HG03139 (cell line): ENCODE results near the gene DNAJB11.

Source experiments
- ATAC-seq: cut with Tn5 transposase; IDR thresholded peaks from one replicate; pipeline ENCODE4 v1.9.1; 2021; ENCODE audit not compliant: unreplicated experiment

Gene DNAJB11

DNA sequence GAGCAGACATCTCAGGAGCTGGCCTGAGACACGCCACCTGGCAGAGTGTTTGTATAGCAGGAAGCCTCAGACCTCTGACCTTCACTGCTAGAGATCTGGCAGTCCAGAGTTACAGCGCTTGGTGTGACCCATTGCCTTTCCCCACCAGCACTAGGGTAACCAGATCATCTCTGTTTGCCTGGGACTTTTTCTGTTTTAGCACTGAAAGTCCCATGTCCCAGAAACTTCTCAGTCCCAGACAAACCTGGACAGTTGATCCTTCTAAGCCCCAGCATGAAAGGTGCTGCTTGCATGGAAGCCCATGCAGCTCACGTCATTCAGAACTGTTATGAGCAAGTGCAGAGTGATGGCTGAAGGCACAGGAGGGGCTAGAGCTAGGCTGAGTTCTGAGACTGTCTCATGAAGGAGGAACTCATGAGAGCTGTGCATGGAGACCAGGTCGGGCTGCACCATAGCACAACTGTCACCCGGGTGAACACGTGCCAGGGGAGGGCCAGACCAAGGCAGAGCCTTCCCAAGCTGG, 24.1 kb downstream of the DNAJB11 start:
- no peak for ATAC-seq

DNA sequence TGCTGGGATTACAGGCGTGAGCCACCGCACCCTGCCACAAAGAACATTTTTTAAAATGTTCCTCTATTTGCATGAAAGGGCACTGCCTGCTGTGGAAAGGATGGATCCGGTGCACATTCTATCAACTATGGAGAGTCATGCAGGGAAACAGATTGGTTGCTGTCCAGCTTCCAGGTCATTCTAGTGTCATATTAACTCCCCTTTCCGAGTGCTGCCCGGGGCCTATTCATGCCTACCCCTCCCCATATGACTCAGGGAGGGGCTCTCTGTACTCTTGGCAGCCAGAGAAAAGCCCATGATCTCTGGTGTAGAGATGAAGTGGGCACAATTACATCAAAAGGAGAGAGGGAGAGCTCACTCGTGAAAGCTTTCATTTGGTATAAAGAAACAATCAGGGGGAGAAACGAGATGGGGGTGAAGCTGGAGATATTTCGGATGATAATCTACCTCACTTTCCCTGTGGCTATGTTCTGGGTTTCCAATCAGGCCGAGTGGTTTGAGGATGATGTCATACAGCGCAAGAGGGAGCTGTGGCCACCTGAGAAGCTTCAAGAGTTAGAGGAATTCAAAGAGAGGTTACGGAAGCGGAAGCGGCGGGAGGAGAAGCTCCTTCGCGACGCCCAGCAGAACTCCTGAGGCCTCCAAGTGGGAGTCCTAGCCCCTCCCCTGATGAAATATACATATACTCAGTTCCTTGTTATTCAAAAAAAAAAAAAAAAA, 26.2 kb downstream of the DNAJB11 start:
- ATAC-seq, result no peak

DNA sequence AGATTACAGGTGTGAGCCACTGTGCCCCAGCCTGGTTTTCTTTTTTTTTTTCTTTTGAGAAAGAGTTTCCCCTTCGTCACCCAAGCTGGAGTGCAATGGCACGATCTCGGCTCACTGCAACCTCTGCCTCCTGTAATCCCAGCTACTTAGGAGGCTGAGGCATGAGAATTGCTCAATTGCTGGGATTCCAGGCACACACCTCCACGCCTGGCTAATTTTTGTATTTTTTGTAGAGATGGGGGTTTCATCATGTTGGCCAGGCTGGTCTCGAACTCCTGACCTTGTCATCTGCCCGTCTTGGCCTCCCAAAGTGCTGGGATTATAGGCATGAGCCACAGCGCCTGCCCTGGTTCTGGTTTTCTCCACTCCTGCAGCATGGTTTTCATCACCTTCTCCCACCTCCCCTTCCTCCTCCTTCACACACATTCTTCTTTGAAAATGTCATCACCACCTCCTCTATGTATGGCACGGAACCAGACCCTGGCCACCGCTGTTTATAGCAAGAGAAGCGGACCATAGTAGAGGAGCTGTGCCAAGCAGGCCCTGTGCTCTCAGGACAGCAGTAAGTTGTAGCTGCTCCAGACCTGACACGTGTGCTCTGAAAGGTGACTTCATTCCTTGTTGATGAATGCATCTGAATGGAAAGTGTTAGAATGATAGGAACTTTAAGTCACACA, 27.7 kb downstream of the DNAJB11 start:
- ATAC-seq, result no peak

DNA sequence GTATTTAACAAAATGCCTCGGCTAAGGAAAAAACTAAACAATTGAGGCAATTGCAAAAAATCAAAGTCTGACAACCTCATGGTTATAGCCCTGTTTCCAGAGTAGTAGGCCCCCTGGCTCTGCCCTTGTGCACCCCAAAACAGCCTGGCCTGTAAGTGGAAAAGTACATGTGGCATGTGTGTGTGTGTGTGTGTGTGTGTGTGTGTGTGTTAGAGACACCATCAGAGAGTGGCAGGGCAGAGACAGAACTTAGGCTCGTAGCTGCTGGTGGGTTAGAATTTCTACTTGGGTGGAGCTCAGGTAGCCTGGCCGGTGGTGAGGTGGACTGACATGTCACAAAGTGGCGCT, 28.2 kb downstream of the DNAJB11 start:
- ATAC-seq, result no peak

DNA sequence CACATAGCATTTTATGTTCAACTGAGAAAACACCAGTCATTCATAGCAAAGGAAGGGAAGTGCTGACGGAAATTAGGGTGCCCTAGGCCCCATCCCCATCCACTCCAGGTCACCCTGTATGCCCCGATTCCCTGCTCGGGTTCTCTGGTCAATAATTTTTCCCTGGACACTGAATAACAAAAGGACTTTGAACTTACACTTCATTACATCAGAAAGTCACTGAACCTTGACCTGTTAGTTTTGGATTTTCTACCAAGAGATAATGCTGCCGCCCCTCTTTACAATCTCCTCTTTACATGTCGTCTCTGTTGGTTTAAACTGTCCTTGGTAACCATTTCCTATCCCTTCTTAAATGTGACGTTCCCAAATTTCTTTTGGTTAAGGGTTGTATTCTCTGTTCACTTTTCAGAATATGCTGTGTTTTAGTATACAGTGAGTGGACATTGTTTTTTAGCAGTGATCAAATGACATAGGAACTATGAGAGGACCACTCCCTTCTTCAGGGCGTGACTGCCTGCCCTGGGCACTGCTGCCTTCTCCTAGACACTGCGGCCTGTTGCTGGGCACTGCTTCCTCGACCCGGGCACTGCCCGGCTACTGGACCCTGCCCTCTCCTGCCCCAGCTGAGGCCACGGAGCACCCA, 28.7 kb downstream of the DNAJB11 start:
- no peak for ATAC-seq

DNA sequence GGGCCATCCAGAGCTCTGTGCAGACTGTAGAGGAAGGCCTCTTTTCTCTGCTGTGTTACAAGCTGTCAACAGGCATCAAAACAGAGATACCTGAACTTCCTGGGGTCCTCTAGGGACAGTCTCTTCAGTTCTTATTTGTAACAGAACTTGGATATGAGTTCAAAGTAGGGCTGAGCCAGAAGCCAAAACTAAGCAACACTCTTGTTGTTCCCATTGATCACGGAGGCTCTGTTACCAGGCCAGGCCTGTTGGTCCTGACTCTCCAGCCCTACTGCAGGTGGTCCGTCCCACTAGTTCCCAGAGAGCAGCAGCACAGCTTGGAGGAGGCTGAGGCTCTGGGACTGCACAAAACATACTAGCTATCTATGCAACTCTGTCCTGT, 29.3 kb downstream of the DNAJB11 start:
- ATAC-seq, result no peak

DNA sequence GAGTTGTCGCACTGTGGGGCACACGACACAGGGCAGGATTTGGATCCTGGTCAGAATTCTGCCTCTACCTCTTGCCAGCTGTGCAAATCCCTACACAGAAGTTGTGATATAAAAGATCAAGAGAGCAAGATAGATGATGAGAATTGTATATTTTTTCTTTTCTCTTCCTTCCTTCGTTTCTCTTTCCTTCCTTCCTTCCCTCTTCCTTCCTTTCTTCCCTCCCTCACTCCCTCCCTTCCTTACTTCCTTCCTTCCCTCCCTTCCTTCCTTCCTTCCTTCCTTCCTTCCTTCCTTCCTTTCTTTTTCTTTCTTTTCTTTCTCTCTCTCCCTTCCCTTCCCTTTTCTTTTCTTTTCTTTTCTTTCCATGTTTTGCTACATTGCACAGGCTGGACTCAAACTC, 30.4 kb downstream of the DNAJB11 start:
- ATAC-seq, result no peak

DNA sequence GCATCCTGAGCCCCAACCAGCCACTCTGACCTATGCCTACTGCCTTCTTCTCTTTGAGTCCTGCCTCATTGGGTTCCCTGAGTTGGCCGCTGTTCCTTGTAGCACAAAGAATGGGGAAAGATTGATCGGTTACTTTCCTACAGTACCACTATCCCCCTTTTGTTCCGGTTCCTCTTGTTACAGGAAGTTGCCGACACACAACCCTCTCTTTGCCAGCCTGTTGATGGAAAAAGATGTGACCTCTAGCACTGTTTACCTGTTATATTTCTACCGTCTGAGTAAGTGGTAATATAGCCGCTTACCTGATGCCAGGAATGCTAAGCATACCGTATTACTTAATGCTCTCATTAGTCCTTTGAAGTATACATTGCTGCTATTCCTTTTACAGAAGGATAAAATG, 32.6 kb downstream of the DNAJB11 start:
- ATAC-seq, result no peak

DNA sequence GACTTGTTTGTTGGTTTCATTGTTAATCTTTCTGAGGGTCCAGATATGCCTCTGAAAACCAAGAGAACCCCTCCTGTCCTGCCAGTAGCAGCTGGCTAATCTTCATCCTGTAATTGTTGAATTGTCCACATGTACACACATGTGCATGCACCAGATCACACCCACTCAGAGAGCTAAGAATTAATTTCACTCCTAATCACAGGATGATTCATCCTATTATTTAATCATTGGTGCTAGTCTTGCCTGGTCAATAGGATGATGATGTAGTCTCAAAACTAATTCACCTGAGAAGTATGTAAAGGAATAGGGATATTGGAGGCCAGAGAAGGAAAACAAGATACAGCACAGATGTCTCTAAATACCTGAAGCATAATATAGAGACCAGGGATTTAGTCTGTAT, 34.6 kb downstream of the DNAJB11 start:
- no peak for ATAC-seq

DNA sequence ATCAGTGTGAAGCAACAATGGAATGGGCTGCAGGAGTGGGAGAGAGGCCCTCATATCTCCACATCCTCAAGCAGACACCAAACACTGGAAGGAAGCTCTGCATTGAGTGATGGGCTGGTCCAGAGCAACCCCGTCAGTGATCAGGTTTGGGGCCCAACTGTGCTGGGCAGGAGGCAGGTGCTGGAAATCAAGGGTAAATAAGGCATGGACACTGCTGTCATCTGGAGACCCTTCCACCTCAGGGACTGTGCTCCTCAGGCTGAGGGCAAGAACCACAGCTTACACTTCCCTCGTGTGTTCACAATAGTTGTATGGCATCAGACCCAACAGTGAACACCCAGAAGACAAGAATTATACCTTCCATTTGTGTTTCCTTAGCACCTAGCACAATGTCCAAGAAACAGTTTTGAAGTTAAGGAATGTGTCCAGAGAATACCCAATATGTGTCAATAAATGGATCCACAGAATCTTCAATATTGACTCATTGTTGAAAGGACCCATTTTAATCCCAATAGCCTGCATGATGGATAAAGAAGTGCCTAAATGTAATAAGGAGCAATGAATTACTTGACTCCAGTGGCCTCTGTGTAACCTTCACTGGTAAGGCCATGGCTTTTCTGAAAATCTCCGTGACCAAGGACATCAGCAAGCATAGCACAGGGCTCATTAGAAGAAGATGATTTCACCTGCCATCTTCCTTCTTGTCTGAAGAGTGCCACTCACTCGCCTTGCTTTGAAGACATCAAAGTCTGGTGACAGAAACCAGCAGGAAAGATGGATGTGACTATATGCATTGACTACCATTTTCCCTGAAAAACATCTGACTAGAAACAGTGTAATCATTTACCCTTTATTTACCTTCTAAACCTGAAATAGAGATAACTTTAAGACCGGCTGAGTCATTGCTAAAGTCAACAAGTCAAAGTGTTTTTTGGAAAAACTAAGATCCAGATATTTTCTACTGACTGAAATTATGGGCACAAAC, 35.3 kb downstream of the DNAJB11 start:
- no peak for ATAC-seq

DNA sequence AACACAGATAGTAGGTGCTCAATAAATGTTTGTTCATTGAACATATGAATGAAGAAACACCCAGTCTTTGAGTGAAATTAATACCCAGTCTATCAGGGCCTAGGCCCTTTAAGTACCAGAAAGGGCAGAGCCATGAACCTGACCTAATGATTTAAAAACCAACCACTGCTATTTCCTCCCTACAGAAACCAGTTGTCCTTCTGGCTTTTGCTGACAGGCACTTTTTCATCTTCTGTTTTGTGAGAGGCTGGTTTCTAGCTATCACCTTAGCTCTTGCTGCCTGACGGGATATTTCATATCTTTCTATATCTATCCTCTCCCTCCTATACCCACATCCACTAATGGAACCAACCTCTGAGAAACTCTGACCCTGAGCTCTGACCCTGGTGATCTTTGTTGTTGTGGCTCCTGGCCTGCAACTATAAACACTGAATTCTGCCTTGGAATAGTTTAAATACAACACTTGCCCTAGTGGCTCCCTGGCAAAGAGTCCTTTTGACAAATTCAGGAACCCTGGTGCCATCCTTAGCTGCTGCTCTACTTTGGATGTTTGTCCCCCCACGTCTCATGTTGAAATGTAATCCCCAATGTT, 38.2 kb downstream of the DNAJB11 start:
- no peak for ATAC-seq

DNA sequence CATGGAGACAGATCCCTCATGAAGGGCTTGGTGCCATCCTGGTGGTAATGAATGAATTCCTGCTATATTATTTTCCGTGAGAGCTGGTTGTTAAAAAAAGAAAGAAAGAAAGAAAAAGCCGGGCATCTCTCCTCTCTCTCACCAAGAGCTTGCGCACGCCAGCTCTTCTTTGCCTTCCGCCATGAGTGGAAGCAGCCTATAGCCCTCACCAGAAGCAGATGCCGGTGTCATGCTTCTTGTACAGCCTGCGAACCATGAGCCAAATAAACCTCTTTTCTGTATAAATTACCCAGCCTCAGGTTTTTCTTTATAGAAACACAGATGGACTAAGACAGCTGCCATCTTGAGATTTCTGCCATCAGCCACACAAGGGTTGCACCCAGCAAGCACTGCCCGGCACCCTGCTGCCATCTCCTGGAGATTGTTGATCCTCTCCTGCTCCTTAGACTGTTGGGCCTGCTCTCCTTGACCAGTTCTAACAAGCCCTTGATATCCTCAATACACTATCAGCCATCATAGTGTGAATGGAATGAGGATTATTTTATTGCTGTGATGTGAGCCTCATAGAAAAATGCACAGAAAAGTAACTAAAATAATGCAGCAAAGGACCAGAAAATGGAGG, 38.8 kb downstream of the DNAJB11 start:
- no peak for ATAC-seq

DNA sequence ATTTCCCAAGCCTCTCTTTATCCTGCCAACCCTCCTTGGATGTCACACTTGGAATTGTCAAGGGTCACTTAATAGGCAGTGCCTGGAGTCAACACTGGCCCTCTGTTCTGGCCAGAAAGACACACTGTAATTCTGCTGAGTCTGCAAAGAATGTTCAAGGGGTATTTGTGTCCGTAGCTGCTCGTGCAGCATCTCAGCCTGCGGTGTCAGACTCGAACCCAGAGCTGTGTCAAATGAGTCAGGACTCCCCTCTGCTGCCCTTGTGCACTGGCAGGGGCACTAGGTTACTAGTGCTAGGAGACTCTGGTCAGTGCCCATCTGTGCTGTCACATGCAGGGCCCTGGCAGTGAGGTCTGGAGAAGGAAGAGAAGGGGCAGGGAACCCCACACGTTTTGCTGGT, 41.5 kb downstream of the DNAJB11 start:
- ATAC-seq, result no peak

DNA sequence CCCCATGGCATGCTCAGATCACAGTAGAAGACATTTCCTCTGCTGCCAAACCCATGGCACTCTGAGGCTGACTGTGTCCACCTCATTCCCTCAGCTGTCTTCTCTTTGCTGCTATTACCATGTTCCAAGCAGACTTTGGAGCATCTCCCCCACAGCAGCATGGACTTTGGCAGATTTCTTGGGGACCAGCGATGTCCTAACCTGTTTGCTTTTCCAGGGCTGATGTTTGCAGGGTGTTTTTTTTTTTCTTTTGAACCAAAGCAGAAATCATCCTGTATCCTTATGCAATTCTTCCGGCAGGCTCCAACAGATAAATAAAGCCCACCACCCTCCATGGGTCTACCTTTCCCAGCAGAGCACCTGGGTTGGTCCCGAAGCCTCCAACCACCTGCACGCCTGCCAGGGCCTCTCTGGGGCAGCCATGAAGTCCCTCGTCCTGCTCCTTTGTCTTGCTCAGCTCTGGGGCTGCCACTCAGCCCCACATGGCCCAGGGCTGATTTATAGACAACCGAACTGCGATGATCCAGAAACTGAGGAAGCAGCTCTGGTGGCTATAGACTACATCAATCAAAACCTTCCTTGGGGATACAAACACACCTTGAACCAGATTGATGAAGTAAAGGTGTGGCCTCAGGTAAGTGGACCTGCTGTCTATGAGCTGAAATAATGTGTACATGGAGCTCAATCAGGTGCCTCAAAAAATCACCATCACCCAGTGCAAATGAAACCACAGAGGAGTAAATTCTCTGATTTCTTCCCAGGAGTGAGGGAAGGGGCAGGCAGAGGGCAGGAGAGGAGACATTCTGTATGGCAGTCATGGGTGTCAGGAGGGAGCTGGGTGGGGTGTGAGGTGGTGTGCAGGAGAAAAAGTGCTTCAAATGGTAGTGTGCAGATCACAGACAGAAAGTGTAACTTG, 42.5 kb downstream of the DNAJB11 start, which contains the start of gene AHSG:
AHSG (plus strand) TSS at position 340 of the 916 bp plus-strand sequence; CDS start at position 422, 82 bp downstream.
- ATAC-seq, result no peak

DNA sequence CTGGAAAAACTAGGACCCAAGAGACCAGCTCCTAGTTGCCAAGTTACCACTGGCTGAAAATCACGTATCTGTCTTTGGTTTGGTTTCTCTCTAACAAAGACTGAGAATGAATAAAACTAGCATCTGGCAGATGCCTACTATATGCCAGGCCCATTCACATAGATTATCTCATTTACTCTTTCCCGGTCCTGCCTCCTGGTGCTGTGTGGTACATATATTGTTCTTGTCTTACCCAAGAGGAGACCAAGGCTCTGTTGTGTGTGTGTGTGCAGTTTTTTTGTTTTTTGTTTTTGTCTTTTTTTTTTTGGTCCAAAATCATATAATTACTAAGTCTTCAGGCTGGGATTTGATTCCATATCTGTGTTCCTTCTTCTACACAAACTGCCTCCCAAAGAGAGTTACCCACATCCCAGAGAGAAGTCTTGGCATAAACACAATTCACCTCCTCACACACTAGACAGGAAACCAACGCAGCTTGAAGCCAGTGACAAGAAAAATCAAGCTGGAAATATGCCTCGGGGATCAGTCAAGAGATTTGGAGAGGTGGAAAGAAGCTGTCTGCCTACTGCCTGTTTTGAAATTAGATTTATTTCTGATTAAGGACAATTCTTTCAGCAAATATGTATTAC, 43.2 kb downstream of the DNAJB11 start:
- ATAC-seq, result no peak

DNA sequence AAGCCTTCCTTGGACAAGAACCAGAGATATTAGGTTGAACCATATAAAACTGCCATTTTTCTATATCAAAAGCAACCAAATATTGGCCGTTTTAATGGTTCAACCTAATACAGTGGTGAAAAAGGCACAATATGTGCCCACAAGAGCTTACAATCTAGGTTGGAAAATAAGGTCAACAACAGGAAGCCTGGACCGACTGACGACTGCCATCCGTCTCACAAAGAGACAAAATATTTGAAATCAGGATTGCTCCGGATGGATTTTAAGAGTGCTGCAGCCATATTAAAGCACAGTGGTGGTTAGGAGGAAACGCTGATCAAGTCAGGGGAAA, 43.7 kb downstream of the DNAJB11 start:
- ATAC-seq, result no peak

DNA sequence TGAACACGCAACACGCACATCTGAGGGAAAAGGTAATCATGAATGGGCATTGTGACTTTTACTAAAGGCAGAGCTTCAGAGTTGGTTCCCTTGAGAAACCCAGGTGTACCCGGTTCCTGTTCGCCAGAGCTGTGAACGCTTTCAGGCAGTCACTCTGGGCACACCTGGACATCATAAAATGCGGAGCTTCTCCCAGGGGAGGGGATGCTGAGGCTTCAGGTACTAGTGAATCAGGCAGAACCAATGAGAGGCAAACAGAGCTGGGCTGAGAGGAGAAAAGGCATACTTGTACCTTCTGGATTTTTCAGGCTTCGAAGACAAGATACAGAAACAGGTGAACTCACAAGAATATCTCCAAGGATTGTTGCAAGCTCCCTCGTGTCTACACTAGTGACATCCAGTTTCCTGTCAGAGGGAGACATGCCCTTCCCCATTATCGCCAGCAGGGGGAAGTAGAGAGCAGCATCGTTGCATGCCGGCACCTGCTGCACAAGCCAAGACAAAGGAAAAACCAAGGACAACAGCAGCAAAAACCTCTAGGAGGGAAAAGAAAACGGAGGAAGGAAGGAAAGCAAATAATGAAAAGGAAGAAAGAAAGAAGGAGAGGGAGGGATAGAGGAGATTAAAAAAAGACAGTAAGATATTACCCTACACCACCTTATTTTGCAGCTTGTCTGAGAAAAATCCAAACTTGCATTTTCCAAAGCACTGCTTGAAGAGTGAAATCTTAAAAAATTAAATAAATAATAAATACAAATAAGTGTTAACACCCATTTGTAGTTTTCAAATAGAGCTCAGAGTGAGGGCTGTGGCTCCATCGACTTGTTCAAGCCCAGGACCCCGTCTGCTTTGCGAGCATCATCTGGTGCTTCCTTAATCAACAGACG, 44.3 kb downstream of the DNAJB11 start:
- no peak for ATAC-seq

DNA sequence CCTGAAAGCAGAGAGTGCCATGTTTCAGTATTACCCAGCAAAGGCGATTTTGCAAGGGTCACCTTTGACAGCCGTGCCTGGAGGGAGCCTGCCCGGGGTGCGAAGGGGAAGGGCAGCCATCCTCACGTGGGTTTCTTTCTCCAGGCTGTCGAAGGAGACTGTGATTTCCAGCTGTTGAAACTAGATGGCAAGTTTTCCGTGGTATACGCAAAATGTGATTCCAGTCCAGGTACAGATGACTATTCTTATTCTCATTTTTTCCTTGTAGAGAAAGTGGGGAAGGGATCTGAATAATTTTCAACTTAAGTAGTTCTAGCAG, 45.7 kb downstream of the DNAJB11 start:
- no peak for ATAC-seq
